Measurements from ENCODE around the gene AGRP.

DNA sequence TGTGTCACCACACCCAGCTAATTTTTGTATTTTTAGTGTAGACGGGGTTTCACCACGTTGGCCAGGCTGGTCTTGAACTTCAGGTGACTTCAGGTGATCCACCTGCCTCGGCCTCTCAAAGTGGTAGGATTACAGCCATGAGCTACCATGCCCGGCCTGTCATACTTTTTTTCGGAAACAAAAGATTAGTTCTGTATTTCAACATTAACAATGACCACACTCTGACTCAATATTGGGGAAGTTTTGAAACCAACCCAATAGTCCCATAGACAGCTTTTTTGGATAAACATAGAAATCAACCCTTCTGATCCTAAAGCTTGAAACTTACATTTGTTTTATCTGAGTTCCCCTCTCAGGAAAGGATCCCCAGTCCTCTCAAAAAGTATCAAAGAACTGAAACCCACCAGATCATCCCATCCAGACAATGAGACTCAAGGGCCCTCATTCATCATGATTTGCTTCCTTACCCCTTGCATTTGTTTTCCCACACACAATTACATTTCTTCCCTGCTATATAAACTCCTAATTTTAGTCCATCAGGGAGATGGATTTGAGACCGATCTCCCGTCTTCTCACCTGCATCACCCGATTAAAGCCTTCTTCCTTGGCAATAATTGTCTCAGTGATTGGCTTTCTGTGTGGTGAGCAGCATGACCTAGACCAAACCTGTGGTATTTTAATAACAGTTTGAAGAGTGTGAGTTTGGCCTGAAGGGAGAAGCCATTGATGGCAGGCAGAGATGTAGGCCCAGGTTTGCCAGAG is 7.2 kb upstream of the AGRP start:
- TF ChIP-seq, protein P1, sequence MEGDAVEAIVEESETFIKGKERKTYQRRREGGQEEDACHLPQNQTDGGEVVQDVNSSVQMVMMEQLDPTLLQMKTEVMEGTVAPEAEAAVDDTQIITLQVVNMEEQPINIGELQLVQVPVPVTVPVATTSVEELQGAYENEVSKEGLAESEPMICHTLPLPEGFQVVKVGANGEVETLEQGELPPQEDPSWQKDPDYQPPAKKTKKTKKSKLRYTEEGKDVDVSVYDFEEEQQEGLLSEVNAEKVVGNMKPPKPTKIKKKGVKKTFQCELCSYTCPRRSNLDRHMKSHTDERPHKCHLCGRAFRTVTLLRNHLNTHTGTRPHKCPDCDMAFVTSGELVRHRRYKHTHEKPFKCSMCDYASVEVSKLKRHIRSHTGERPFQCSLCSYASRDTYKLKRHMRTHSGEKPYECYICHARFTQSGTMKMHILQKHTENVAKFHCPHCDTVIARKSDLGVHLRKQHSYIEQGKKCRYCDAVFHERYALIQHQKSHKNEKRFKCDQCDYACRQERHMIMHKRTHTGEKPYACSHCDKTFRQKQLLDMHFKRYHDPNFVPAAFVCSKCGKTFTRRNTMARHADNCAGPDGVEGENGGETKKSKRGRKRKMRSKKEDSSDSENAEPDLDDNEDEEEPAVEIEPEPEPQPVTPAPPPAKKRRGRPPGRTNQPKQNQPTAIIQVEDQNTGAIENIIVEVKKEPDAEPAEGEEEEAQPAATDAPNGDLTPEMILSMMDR (IDR thresholded peaks at IDR 0.05): no peak
- no peak for TF ChIP-seq POLR2A (IDR thresholded peaks at IDR 0.05)

All from Peyer's patch (tissue), 4 donors.